Naive thymus-derived CD8-positive, alpha-beta T cell (primary cell): ENCODE measurements around the gene ADK. TPM values are rescaled to one million over a fixed set of nuclear protein-coding genes. Genes with fewer than 3 reads are reported as not detected.

Experiments
- ATAC-seq, 2 donors: fragments of 150-1000 bp; cut with Tn5 transposase in 1 of 2; sonication (Bioruptor Pico), chemical (Tn5 transposase) in 1 of 2; 1 replicate in 1 of 2; 2 replicates in 1 of 2; pipeline ENCODE4 v1.10.0; 2021; ENCODE audit warnings: mild to moderate bottlenecking in 2 of 2, moderate library complexity in 2 of 2
- POLR2A ChIA-PET: fragments of 350-600 bp; sonication (Branson Sonifier 250); formaldehyde crosslinking; loops from one replicate; lab custom pipeline; 2021; ENCODE audit warnings: antibody characterized with exemption; lab: Charles Lee
- DNase-seq, 10 donors: peaks; one replicate each; pipeline versions ENCODE4 v3.0.0 to v3.0.0-alpha.2; 2020 to 2022
- H3K27ac Mint-ChIP-seq, 10 donors: one replicate each; pipeline ENCODE4 v1.8.0; 2020 to 2022; ENCODE audit warnings: mild to moderate bottlenecking in 10 of 10, mixed read lengths in 10 of 10, moderate library complexity in 4 of 10, inconsistent platforms in 1 of 10
- H3K27me3 Mint-ChIP-seq, 5 donors: one replicate each; pipeline ENCODE4 v1.8.0; 2021 to 2022; ENCODE audit warnings: mixed read lengths in 5 of 5
- H3K36me3 Mint-ChIP-seq, 3 donors: one replicate each; pipeline ENCODE4 v1.8.0; 2020 to 2022; ENCODE audit warnings: mixed read lengths in 3 of 3, mild to moderate bottlenecking in 2 of 3, inconsistent platforms in 1 of 3
- H3K4me1 Mint-ChIP-seq, 4 donors: one replicate each; pipeline ENCODE4 v1.8.0; 2021 to 2022; ENCODE audit warnings: mixed read lengths in 4 of 4
- H3K4me3 Mint-ChIP-seq, 10 donors: one replicate each; pipeline ENCODE4 v1.8.0; 2020 to 2022; ENCODE audit warnings: mild to moderate bottlenecking in 10 of 10, mixed read lengths in 10 of 10, moderate library complexity in 6 of 10, inconsistent platforms in 1 of 10
- H3K9me3 Mint-ChIP-seq, 9 donors: one replicate each; pipeline ENCODE4 v1.8.0; 2020 to 2022; ENCODE audit warnings: mixed read lengths in 9 of 9, mild to moderate bottlenecking in 3 of 9, inconsistent platforms in 1 of 9, moderate library complexity in 1 of 9
- polyA plus RNA-seq, 3 donors: library from polyadenylated mRNA; unstranded; fragments of 300-500 nt; fragmentation: Illumina TruSeq; gene quantifications; one replicate each; pipeline ENCODE4 v1.2.3, GENCODE V29; 2021
- total RNA-seq, 8 experiments: library from RNA in 2 of 8; stranded (reverse) in 2 of 8; gene quantifications; one replicate each; pipeline ENCODE4 v1.2.3 and lab custom pipeline; 2021 to 2026

ADK gene
- total and polyA plus RNA-seq, 5 experiments from 2014 or later = 29.6 to 52.4 (median 48.7) TPM

GRCh38 chr10:74255214-74255613 is 104.2 kb downstream of the ADK start:
- Mint-ChIP-seq H3K4me1 (peaks cover 8 to 25% (median 11%) of the 10 kb centered on the region in 4 donors), H3K4me3 (no peak overlapping the region), H3K36me3 (peaks cover 0 to 7% (median 0%) of the 10 kb centered on the region in 3 donors), H3K27ac (peak overlapping the region in 1 of 10 donors; percentile 8), H3K9me3 (no peaks in the 10 kb centered on the region), H3K27me3 (no peaks in the 10 kb centered on the region)
- POLR2A ChIA-PET = no interaction called here
- ATAC-seq = no peak
- no peak for DNase-seq

GRCh38 chr10:74255888-74256357 is 104.9 kb downstream of the ADK start:
- ATAC-seq (no peak), DNase-seq (no peak)
- H3K9me3 Mint-ChIP-seq = no peaks in the 10 kb centered on the region
- peaks cover 0 to 11% (median 0%) of the 10 kb centered on the region in 3 donors for H3K36me3 Mint-ChIP-seq
- H3K27me3 Mint-ChIP-seq = no peaks in the 10 kb centered on the region
- H3K4me1 Mint-ChIP-seq = peaks cover 10 to 28% (median 13%) of the 10 kb centered on the region in 4 donors
- H3K27ac Mint-ChIP-seq = peak overlapping the region in 1 of 10 donors; percentile 8
- POLR2A ChIA-PET = no interaction called here
- no peak overlapping the region for H3K4me3 Mint-ChIP-seq

GRCh38 chr10:74262856-74263255 is 111.8 kb downstream of the ADK start:
- H3K27me3 Mint-ChIP-seq = no peaks in the 10 kb centered on the region
- POLR2A ChIA-PET = interaction anchor here (0.7 kb wide), 1 partner anchor 971 kb away, joined by 3 read pairs; no protein-coding TSS in a partner anchor
- H3K4me3 Mint-ChIP-seq = no peak overlapping the region
- no peaks in the 10 kb centered on the region for H3K9me3 Mint-ChIP-seq
- peaks cover 8 to 17% (median 12%) of the 10 kb centered on the region in 4 donors for H3K4me1 Mint-ChIP-seq
- H3K36me3 Mint-ChIP-seq = peaks cover 0 to 13% (median 0%) of the 10 kb centered on the region in 3 donors
- ATAC-seq (no peak), DNase-seq (no peak)
- H3K27ac Mint-ChIP-seq = peak overlapping the region in 3 of 10 donors; percentile 10 to 56 (median 16)

GRCh38 chr10:74263996-74264395 is 113.0 kb downstream of the ADK start:
- Mint-ChIP-seq H3K9me3 (no peaks in the 10 kb centered on the region), H3K27ac (no peak overlapping the region), H3K27me3 (no peaks in the 10 kb centered on the region), H3K4me1 (peaks cover 8 to 17% (median 12%) of the 10 kb centered on the region in 4 donors), H3K4me3 (no peak overlapping the region), H3K36me3 (peaks cover 0 to 13% (median 0%) of the 10 kb centered on the region in 3 donors)
- POLR2A ChIA-PET = no interaction called here
- DNase-seq (no peak), ATAC-seq (no peak)

- no peaks in the 10 kb centered on the region for H3K27me3 Mint-ChIP-seq
- no peaks in the 10 kb centered on the region for H3K9me3 Mint-ChIP-seq
- ATAC-seq (no peak), DNase-seq (no peak)
- H3K4me3 Mint-ChIP-seq = no peak overlapping the region
- H3K36me3 Mint-ChIP-seq = peaks cover 0 to 3% (median 2%) of the 10 kb centered on the region in 3 donors
- peak overlapping the region in 3 of 10 donors; percentile 15 to 41 (median 39) for H3K27ac Mint-ChIP-seq
- POLR2A ChIA-PET = no interaction called here
- H3K4me1 Mint-ChIP-seq = peaks cover 0 to 11% (median 7%) of the 10 kb centered on the region in 4 donors
Observed at GRCh38 chr10:74272288-74272687, 121.3 kb downstream of the ADK start.

- DNase-seq (no peak), ATAC-seq (no peak)
- no peaks in the 10 kb centered on the region for H3K9me3 Mint-ChIP-seq
- H3K4me1 Mint-ChIP-seq = peaks cover 0 to 14% (median 9%) of the 10 kb centered on the region in 4 donors
- POLR2A ChIA-PET = interaction anchor here (0.6 kb wide), 1 partner anchor 244 kb away, joined by 3 read pairs; no protein-coding TSS in a partner anchor
- H3K36me3 Mint-ChIP-seq = peaks cover 0 to 3% (median 2%) of the 10 kb centered on the region in 3 donors
- H3K4me3 Mint-ChIP-seq = no peak overlapping the region
- H3K27me3 Mint-ChIP-seq = no peaks in the 10 kb centered on the region
- peak overlapping the region in 4 of 10 donors; percentile 7 to 39 (median 28) for H3K27ac Mint-ChIP-seq
Observed at GRCh38 chr10:74275755-74276290, 124.8 kb downstream of the ADK start.

GRCh38 chr10:74276416-74276815 is 125.4 kb downstream of the ADK start:
- DNase-seq = no peak
- no peak overlapping the region for H3K4me3 Mint-ChIP-seq
- POLR2A ChIA-PET = interaction anchor here (0.5 kb wide), 1 partner anchor 318 kb away, joined by 3 read pairs; no protein-coding TSS in a partner anchor

GRCh38 chr10:74282151-74282847 is 131.3 kb downstream of the ADK start:
- Mint-ChIP-seq H3K4me1 (peaks cover 8 to 19% (median 14%) of the 10 kb centered on the region in 4 donors), H3K27ac (peak overlapping the region in 2 of 10 donors; percentile 9 to 78), H3K27me3 (no peaks in the 10 kb centered on the region), H3K9me3 (peaks cover 0 to 11% (median 8%) of the 10 kb centered on the region in 9 donors), H3K36me3 (peaks cover 9 to 14% (median 13%) of the 10 kb centered on the region in 3 donors), H3K4me3 (no peak overlapping the region)
- no peak for DNase-seq
- no peak for ATAC-seq
- POLR2A ChIA-PET = no interaction called here

More at GRCh38 chr10:74276416-74276815, 125.4 kb downstream of the ADK start:
- peaks cover 0 to 16% (median 13%) of the 10 kb centered on the region in 4 donors for H3K4me1 Mint-ChIP-seq
- H3K9me3 Mint-ChIP-seq = no peaks in the 10 kb centered on the region
- peak overlapping the region in 3 of 10 donors; percentile 7 to 24 (median 19) for H3K27ac Mint-ChIP-seq
- no peak for ATAC-seq
- no peaks in the 10 kb centered on the region for H3K27me3 Mint-ChIP-seq
- peaks cover 0 to 3% (median 2%) of the 10 kb centered on the region in 3 donors for H3K36me3 Mint-ChIP-seq

- ATAC-seq (no peak), DNase-seq (no peak)
- Mint-ChIP-seq H3K4me1 (peaks cover 8 to 21% (median 15%) of the 10 kb centered on the region in 4 donors), H3K27me3 (no peaks in the 10 kb centered on the region), H3K9me3 (peaks cover 0 to 11% (median 8%) of the 10 kb centered on the region in 9 donors), H3K27ac (peak overlapping the region in 8 of 10 donors; percentile 1 to 78 (median 29)), H3K36me3 (peaks cover 9 to 14% (median 13%) of the 10 kb centered on the region in 3 donors), H3K4me3 (peak overlapping the region in 6 of 10 donors; percentile 15 to 48 (median 28))
- POLR2A ChIA-PET = no interaction called here
Observed at GRCh38 chr10:74282848-74283210, 131.8 kb downstream of the ADK start.

- POLR2A ChIA-PET = interaction anchor here (0.5 kb wide), 1 partner anchor 765 kb away, joined by 3 read pairs; no protein-coding TSS in a partner anchor
- H3K36me3 Mint-ChIP-seq = peaks cover 9 to 12% (median 9%) of the 10 kb centered on the region in 3 donors
- H3K9me3 Mint-ChIP-seq = peaks cover 0 to 11% (median 5%) of the 10 kb centered on the region in 9 donors
- H3K4me3 Mint-ChIP-seq = peak overlapping the region in 1 of 10 donors; percentile 71
- H3K27ac Mint-ChIP-seq = peak overlapping the region in 8 of 10 donors; percentile 49 to 91 (median 70)
- H3K4me1 Mint-ChIP-seq = peaks cover 10 to 49% (median 15%) of the 10 kb centered on the region in 4 donors
- ATAC-seq (no peak), DNase-seq (no peak)
- H3K27me3 Mint-ChIP-seq = no peaks in the 10 kb centered on the region
Observed at GRCh38 chr10:74289188-74289587, 138.2 kb downstream of the ADK start.

GRCh38 chr10:74289951-74290350 is 138.9 kb downstream of the ADK start:
- POLR2A ChIA-PET = no interaction called here
- no peaks in the 10 kb centered on the region for H3K27me3 Mint-ChIP-seq
- DNase-seq (no peak), ATAC-seq (no peak)
- H3K36me3 Mint-ChIP-seq = peaks cover 2 to 4% (median 3%) of the 10 kb centered on the region in 3 donors
- peaks cover 10 to 50% (median 13%) of the 10 kb centered on the region in 4 donors for H3K4me1 Mint-ChIP-seq
- H3K27ac Mint-ChIP-seq = peak overlapping the region in 9 of 10 donors; percentile 11 to 92 (median 87)
- peaks cover 0 to 6% (median 3%) of the 10 kb centered on the region in 9 donors for H3K9me3 Mint-ChIP-seq
- peak overlapping the region in 8 of 10 donors; percentile 53 to 85 (median 70) for H3K4me3 Mint-ChIP-seq

GRCh38 chr10:74290708-74291107 is 139.7 kb downstream of the ADK start:
- Mint-ChIP-seq H3K27me3 (no peaks in the 10 kb centered on the region), H3K4me1 (peaks cover 10 to 51% (median 13%) of the 10 kb centered on the region in 4 donors), H3K4me3 (no peak overlapping the region), H3K36me3 (peaks cover 0 to 2% (median 0%) of the 10 kb centered on the region in 3 donors), H3K9me3 (no peaks in the 10 kb centered on the region), H3K27ac (peak overlapping the region in 3 of 10 donors; percentile 73 to 91 (median 90))
- POLR2A ChIA-PET = no interaction called here
- ATAC-seq = no peak
- DNase-seq = no peak
